Activated T-cell treated with anti-CD3 and anti-CD28 coated beads, Interleukin-2, amount 50 U/mL, for 72 hours (primary cell): Measurements from ENCODE around the gene CBLB. TPM values are rescaled to one million over a fixed set of nuclear protein-coding genes. Genes with fewer than 3 reads are reported as not detected.
"Not testable (repeated sequence)": the region's sequence is repeated elsewhere in the genome, so short reads cannot be mapped to it uniquely, and the experiment has no call there.

Experiments used
- ATAC-seq, 2 donors: fragments of 150-1000 bp; cut with Tn5 transposase; replicated peaks in 1 of 2; 2 replicates each; pipeline ENCODE4 v1.10.0; 2021; ENCODE audit warnings: moderate library complexity in 2 of 2, mild to moderate bottlenecking in 1 of 2
- DNase-seq, 2 donors: peaks; one replicate each; pipeline ENCODE4 v3.0.0; 2021 to 2022; ENCODE audit warnings: mixed read lengths in 1 of 2
- H3K27ac Mint-ChIP-seq: one replicate; pipeline ENCODE4 v1.8.0; 2022; ENCODE audit warnings: mild to moderate bottlenecking, moderate library complexity, mixed read lengths
- H3K27me3 Mint-ChIP-seq: one replicate; pipeline ENCODE4 v1.8.0; 2022; ENCODE audit warnings: low read depth, mixed read lengths
- H3K36me3 Mint-ChIP-seq, 2 donors: one replicate each; pipeline ENCODE4 v1.8.0; 2022; ENCODE audit warnings: mixed read lengths in 2 of 2, mild to moderate bottlenecking in 1 of 2; ENCODE audit not compliant: insufficient read depth in 2 of 2
- H3K4me1 Mint-ChIP-seq: one replicate; pipeline ENCODE4 v1.8.0; 2022; ENCODE audit warnings: low read depth, mixed read lengths
- H3K4me3 Mint-ChIP-seq, 2 donors: one replicate each; pipeline ENCODE4 v1.8.0; 2022; ENCODE audit warnings: mild to moderate bottlenecking in 2 of 2, mixed read lengths in 2 of 2, moderate library complexity in 2 of 2
- H3K9me3 Mint-ChIP-seq, 2 donors: one replicate each; pipeline ENCODE4 v1.8.0; 2022; ENCODE audit warnings: mixed read lengths in 2 of 2
- total RNA-seq, 2 donors: library from RNA; stranded (reverse); gene quantifications; one replicate each; pipeline ENCODE4 v1.2.3, GENCODE V29; 2022

Gene CBLB
- total RNA-seq, 2 donors from 2014 or later, result 159 to 191 TPM

- peaks cover 74% of the 10 kb centered on the region for H3K4me1 Mint-ChIP-seq
- H3K27ac Mint-ChIP-seq, result peak overlapping the region; percentile 98
- H3K36me3 Mint-ChIP-seq, result peaks cover 13 to 49% of the 10 kb centered on the region in 2 donors
- H3K27me3 Mint-ChIP-seq, result no peaks in the 10 kb centered on the region
- peaks cover 0 to 2% of the 10 kb centered on the region in 2 donors for H3K9me3 Mint-ChIP-seq
- ATAC-seq (no peak), DNase-seq (no peak)
- no peak overlapping the region for H3K4me3 Mint-ChIP-seq
Measured at GRCh38 chr3:105745046-105745445, 123.8 kb downstream of the CBLB start.

- Mint-ChIP-seq H3K9me3 (peaks cover 0 to 2% of the 10 kb centered on the region in 2 donors), H3K27ac (peak overlapping the region; percentile 98), H3K27me3 (no peaks in the 10 kb centered on the region), H3K4me3 (peak overlapping the region in 1 of 2 donors; percentile 61), H3K4me1 (peaks cover 76% of the 10 kb centered on the region), H3K36me3 (peaks cover 16 to 55% of the 10 kb centered on the region in 2 donors)
- ATAC-seq, result peak in 1 of 2 donors; percentile 33
- no peak for DNase-seq
Measured at GRCh38 chr3:105744202-105744601, 124.6 kb downstream of the CBLB start.

- Mint-ChIP-seq H3K4me1 (peaks cover 4% of the 10 kb centered on the region), H3K27me3 (no peaks in the 10 kb centered on the region), H3K36me3 (peaks cover 8 to 47% of the 10 kb centered on the region in 2 donors), H3K4me3 (no peak overlapping the region), H3K9me3 (no peaks in the 10 kb centered on the region), H3K27ac (no peak overlapping the region)
- ATAC-seq (no peak), DNase-seq (no peak)
Measured at GRCh38 chr3:105733356-105733755, 135.5 kb downstream of the CBLB start.

GRCh38 chr3:105731686-105732085 lies 137.1 kb downstream of the CBLB start:
- DNase-seq, result no peak
- Mint-ChIP-seq H3K27ac (no peak overlapping the region), H3K36me3 (peaks cover 20 to 59% of the 10 kb centered on the region in 2 donors), H3K27me3 (no peaks in the 10 kb centered on the region), H3K9me3 (peaks cover 3 to 6% of the 10 kb centered on the region in 2 donors), H3K4me3 (no peak overlapping the region), H3K4me1 (peaks cover 8% of the 10 kb centered on the region)
- no peak for ATAC-seq

- no peak overlapping the region for H3K4me3 Mint-ChIP-seq
- ATAC-seq (peak in 1 of 2 donors; percentile 28), DNase-seq (no peak)
- peaks cover 9% of the 10 kb centered on the region for H3K4me1 Mint-ChIP-seq
- peak overlapping the region; percentile 72 for H3K27ac Mint-ChIP-seq
- no peaks in the 10 kb centered on the region for H3K27me3 Mint-ChIP-seq
- peaks cover 3 to 6% of the 10 kb centered on the region in 2 donors for H3K9me3 Mint-ChIP-seq
- peaks cover 21 to 57% of the 10 kb centered on the region in 2 donors for H3K36me3 Mint-ChIP-seq
Measured at GRCh38 chr3:105730801-105731354, 137.9 kb downstream of the CBLB start.

GRCh38 chr3:105729667-105730066 lies 139.1 kb downstream of the CBLB start:
- Mint-ChIP-seq H3K27ac (no peak overlapping the region), H3K9me3 (peaks cover 3 to 6% of the 10 kb centered on the region in 2 donors), H3K36me3 (peaks cover 20 to 53% of the 10 kb centered on the region in 2 donors), H3K27me3 (no peaks in the 10 kb centered on the region), H3K4me3 (no peak overlapping the region), H3K4me1 (peaks cover 21% of the 10 kb centered on the region)
- ATAC-seq (no peak), DNase-seq (no peak)

- Mint-ChIP-seq H3K36me3 (peaks cover 19 to 56% of the 10 kb centered on the region in 2 donors), H3K4me3 (no peak overlapping the region), H3K4me1 (peaks cover 30% of the 10 kb centered on the region), H3K27me3 (no peaks in the 10 kb centered on the region), H3K27ac (no peak overlapping the region), H3K9me3 (peaks cover 3 to 6% of the 10 kb centered on the region in 2 donors)
- ATAC-seq, result no peak
- no peak for DNase-seq
Measured at GRCh38 chr3:105728771-105729312, 140.0 kb downstream of the CBLB start.

GRCh38 chr3:105727036-105727435 lies 141.8 kb downstream of the CBLB start:
- H3K9me3 Mint-ChIP-seq, DNase-seq, ATAC-seq, H3K27ac Mint-ChIP-seq, H3K4me3 Mint-ChIP-seq, H3K27me3 Mint-ChIP-seq: not testable (repeated sequence)
- Mint-ChIP-seq H3K36me3 (peaks cover 18 to 48% of the 10 kb centered on the region in 2 donors), H3K4me1 (peaks cover 39% of the 10 kb centered on the region)

GRCh38 chr3:105722943-105723556 lies 145.8 kb downstream of the CBLB start:
- ATAC-seq (peak; percentile 29 to 42), DNase-seq (no peak)
- Mint-ChIP-seq H3K36me3 (peaks cover 21 to 52% of the 10 kb centered on the region in 2 donors), H3K27me3 (no peaks in the 10 kb centered on the region), H3K9me3 (peaks cover 3 to 4% of the 10 kb centered on the region in 2 donors), H3K4me1 (peaks cover 56% of the 10 kb centered on the region), H3K4me3 (no peak overlapping the region), H3K27ac (peak overlapping the region; percentile 91)

GRCh38 chr3:105719791-105720190 lies 149.0 kb downstream of the CBLB start:
- peak in 1 of 2 donors; percentile 41 for ATAC-seq
- Mint-ChIP-seq H3K27ac (no peak overlapping the region), H3K27me3 (no peaks in the 10 kb centered on the region), H3K4me3 (no peak overlapping the region), H3K4me1 (peaks cover 40% of the 10 kb centered on the region), H3K9me3 (no peaks in the 10 kb centered on the region), H3K36me3 (peaks cover 11 to 60% of the 10 kb centered on the region in 2 donors)
- no peak for DNase-seq

- peak in 1 of 2 donors; percentile 41 for ATAC-seq
- Mint-ChIP-seq H3K9me3 (no peaks in the 10 kb centered on the region), H3K27ac (peak overlapping the region; percentile 55), H3K27me3 (no peaks in the 10 kb centered on the region), H3K4me1 (peaks cover 13% of the 10 kb centered on the region), H3K36me3 (peaks cover 16 to 52% of the 10 kb centered on the region in 2 donors), H3K4me3 (no peak overlapping the region)
- no peak for DNase-seq
Measured at GRCh38 chr3:105715372-105715771, 153.4 kb downstream of the CBLB start.

- Mint-ChIP-seq H3K4me1 (peaks cover 7% of the 10 kb centered on the region), H3K4me3 (no peak overlapping the region), H3K9me3 (no peaks in the 10 kb centered on the region), H3K27me3 (no peaks in the 10 kb centered on the region), H3K27ac (no peak overlapping the region), H3K36me3 (peaks cover 13 to 51% of the 10 kb centered on the region in 2 donors)
- DNase-seq, result no peak
- no peak for ATAC-seq
Measured at GRCh38 chr3:105714453-105714852, 154.4 kb downstream of the CBLB start.

GRCh38 chr3:105708980-105709379 lies 159.8 kb downstream of the CBLB start:
- Mint-ChIP-seq H3K27me3 (no peaks in the 10 kb centered on the region), H3K9me3 (no peaks in the 10 kb centered on the region)

More at GRCh38 chr3:105708980-105709379, 159.8 kb downstream of the CBLB start:
- Mint-ChIP-seq H3K36me3 (peaks cover 4 to 30% of the 10 kb centered on the region in 2 donors), H3K4me1 (peaks cover 7% of the 10 kb centered on the region), H3K4me3 (no peak overlapping the region), H3K27ac (no peak overlapping the region)
- ATAC-seq (no peak), DNase-seq (no peak)
